GM15510 (cell line): ENCODE measurements around the gene CRHR2.

Source experiments
- POLR2A ChIP-seq: IDR thresholded peaks from 3 replicates; pipeline ENCODE4 v1.6.1; 2011; ENCODE audit warnings: borderline replicate concordance; ENCODE audit not compliant: insufficient read length; ENCODE audit errors: extremely low read depth

The CRHR2 gene

GRCh38 chr7:30655096-30655970 lies 26.9 kb downstream of the CRHR2 start:
- no peak for TF ChIP-seq POLR2A

DNA sequence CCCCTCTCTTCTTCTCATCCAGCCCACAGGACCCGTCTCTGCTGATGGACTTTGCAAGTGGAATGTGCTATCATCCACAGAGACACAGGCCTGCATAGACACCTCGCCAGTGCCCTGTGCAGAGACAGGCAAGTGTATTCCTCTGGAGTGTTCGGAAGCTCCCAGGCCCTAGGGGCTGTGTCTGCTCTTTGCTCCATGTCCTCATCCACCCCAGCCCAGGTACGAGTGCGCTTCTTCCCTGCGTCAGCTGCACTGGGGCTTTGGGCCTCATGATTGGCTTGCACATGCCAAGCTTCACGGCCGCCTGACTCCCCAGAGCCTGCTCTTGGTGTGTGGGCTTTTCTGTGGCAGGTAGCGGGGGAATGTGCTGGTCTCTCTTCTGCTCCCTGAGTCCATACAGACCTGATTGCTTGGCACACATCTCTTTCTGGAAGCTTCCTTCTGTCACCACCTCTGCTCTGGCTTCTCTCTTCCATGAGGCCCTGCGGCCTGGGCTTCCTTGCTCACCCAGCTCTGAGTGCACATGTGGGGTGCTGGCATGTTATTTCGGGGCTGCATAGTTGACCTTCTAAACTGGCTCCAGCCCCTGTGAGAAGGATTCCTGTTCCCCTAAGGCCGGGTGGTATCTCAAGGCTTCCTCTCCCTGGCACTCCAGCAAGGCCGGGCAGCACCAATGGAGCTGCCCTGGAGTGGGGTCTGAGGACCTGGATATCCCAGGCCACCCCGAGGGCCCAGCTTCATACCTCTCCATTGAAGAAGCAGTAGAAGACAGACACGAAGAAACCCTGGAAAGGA lies 27.8 kb downstream of the CRHR2 start:
- TF ChIP-seq POLR2A, result no peak

DNA sequence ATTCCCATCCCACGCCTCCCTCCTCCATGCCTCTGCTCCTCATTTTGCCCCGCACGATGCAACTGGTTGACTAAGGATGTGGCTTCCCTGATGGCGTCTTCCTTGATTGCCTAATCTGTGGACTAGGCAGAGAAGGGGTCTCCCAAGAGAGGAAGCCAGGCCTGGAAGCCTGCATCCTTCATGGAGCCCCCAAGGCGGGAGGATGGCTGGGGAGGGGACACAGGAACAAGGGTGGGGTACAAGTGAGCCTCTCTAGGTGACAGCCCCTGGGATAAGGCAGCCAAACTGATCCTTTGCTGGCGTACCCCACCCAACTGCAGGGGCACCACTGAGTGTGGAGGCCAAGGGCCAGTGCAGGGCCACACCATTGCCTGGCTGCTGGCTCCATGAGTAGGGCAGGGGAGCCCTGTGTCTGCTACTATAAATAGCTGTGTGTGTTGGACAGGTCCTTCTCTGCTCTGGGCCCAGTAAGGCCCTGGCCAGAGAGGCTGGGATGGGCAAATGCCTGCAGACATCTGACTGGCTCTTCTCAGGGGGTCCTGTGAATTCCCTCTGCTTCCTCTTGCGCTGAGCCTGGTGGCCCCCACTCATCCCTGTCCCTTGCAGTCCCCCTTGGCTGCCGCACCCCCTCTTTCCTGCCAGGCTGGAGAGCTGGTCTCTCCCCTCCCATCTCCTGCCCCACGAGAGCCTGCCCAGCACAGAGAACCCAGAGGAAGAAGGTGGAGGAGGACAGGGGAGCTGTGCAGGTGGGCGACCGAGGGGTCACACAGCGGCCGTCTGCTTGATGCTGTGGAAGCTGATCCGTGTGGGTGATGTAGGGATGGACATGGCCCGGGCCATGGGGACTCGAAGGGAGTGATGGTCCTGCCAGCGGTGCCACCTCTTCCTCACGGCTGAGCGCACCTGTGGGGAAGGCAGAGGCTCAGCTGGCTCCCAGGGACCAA lies 29.3 kb downstream of the CRHR2 start:
- no peak for TF ChIP-seq POLR2A

DNA sequence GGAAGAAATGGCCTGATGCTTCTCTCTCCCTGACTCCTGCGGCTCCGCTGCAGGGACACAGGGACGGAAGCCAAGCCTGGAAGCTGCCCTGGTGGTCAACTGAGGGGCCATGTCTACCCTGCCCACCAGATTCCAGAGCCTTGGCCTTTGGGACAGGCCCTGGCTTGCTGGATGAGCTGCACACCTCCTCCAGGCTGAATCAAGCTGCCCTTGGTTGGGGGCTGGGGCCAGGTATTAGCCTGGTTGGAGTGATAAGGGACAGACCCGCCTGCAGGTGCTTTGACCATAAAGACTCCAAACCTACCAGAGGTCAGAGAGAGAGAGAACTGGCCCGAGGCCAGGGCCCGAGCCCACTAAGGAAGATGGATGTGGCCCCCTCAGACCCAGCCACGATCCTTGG lies 30.1 kb downstream of the CRHR2 start:
- TF ChIP-seq POLR2A, result no peak

- no peak for TF ChIP-seq POLR2A
Observed at GRCh38 chr7:30650421-30650808, 31.8 kb downstream of the CRHR2 start.

GRCh38 chr7:30649717-30650420 lies 32.4 kb downstream of the CRHR2 start:
- TF ChIP-seq POLR2A, result no peak

GRCh38 chr7:30648744-30649540 lies 33.3 kb downstream of the CRHR2 start:
- no peak for TF ChIP-seq POLR2A

GRCh38 chr7:30647589-30648364 lies 34.5 kb downstream of the CRHR2 start:
- TF ChIP-seq POLR2A, result no peak

DNA sequence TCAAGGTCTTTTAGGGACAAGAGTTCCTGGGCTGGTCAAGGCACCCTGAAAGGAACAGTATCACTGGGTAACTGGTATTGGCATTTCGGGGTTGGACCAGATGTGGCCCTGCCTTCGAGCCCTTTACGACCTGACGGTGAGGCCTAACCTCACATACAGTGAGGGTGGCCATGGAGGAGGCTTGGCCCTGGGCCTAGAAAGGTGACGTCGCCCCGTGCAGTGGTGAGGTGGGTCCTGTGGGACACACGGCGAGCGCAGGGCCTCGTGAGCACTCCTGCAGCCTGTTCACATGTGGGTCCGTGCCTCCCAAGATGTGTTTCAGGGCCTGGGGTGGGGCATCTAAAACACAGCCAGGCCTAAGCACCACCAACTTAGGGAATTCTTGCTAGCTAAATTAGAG lies 36.1 kb downstream of the CRHR2 start:
- no peak for TF ChIP-seq POLR2A

- no peak for TF ChIP-seq POLR2A
Observed at GRCh38 chr7:30645661-30646060, 36.6 kb downstream of the CRHR2 start.

DNA sequence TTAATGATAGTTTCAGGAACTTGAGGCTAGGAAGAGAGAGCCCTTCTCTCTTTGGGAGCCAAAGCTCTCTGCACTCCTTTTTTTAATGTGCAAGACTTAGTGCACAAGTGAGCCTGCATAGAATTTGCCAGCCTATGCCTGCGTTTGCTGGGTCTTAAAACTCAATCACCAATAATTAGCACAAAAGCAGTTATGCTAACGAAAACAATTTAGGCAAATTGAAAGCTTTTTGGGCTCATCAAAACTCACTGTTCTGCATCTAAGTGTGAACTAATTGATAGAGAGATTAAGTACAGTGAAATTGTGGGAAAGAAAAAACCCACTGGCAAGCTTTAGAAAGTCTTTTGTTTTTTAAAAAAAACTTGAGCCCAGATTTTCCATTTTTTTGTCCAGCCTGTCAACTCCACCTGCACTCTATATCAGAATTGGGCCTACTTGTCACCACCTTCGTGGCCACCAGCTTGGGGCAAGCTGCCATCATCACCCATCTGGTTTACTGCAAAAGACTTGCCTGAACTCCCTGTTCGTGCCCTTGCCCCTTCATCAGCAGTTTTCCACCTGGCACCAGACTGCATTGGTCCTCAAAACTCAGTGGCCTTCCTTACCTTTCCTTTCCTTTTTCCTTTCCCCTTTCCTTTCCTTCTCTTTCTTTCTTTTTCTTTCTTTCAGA lies 37.8 kb downstream of the CRHR2 start:
- TF ChIP-seq POLR2A, result no peak

- TF ChIP-seq POLR2A, result no peak
Observed at GRCh38 chr7:30642789-30643188, 39.5 kb downstream of the CRHR2 start.
